CD8-positive, alpha-beta memory T cell (primary cell): Measurements from ENCODE around the gene ANAPC2. TPM values are rescaled to one million over a fixed set of nuclear protein-coding genes. Genes with fewer than 3 reads are reported as not detected.

Source experiments
- CTCF ChIA-PET: fragments of 350-600 bp; sonication (Branson Sonifier 250); formaldehyde crosslinking; loops from one replicate; lab custom pipeline; 2021; ENCODE audit warnings: antibody characterized with exemption; lab: Charles Lee
- POLR2A ChIA-PET: fragments of 350-600 bp; sonication (Branson Sonifier 250); formaldehyde crosslinking; loops from one replicate; lab custom pipeline; 2021; ENCODE audit warnings: antibody characterized with exemption; lab: Charles Lee
- DNase-seq, 5 donors: peaks; one replicate each; pipeline versions ENCODE4 v3.0.0 to v3.0.0-alpha.2; 2020 to 2022; ENCODE audit warnings: mixed read lengths in 1 of 5
- H3K27ac ChIP-seq: one replicate; pipeline ENCODE4 v1.7.0; 2013; ENCODE audit warnings: low read depth, mild to moderate bottlenecking, low read length, moderate library complexity
- H3K27me3 ChIP-seq: 2 replicates; pipeline ENCODE4 v1.7.0; 2013; ENCODE audit warnings: low read length, mild to moderate bottlenecking; ENCODE audit not compliant: insufficient read depth, poor library complexity, severe bottlenecking
- H3K36me3 ChIP-seq: 2 replicates; pipeline ENCODE4 v1.7.0; 2013; ENCODE audit warnings: mild to moderate bottlenecking, low read length, moderate library complexity; ENCODE audit not compliant: insufficient read depth
- H3K4me1 ChIP-seq: 2 replicates; pipeline ENCODE4 v1.7.0; 2013; ENCODE audit warnings: mild to moderate bottlenecking, low read length, moderate library complexity; ENCODE audit not compliant: insufficient read depth
- H3K4me3 ChIP-seq: 2 replicates; pipeline ENCODE4 v1.7.0; 2013; ENCODE audit warnings: mild to moderate bottlenecking, low read length
- H3K9me3 ChIP-seq: 2 replicates; pipeline ENCODE4 v1.7.0; 2013; ENCODE audit warnings: mild to moderate bottlenecking, low read length
- H3K27ac Mint-ChIP-seq, 8 donors: one replicate each; pipeline ENCODE4 v1.8.0; 2020 to 2021; ENCODE audit warnings: mixed read lengths in 8 of 8, mild to moderate bottlenecking in 6 of 8, inconsistent platforms in 3 of 8, moderate library complexity in 3 of 8
- H3K27me3 Mint-ChIP-seq, 2 donors: one replicate each; pipeline ENCODE4 v1.8.0; 2020 to 2021; ENCODE audit warnings: mixed read lengths in 2 of 2, mild to moderate bottlenecking in 1 of 2, moderate library complexity in 1 of 2
- H3K36me3 Mint-ChIP-seq, 3 donors: one replicate each; pipeline ENCODE4 v1.8.0; 2020 to 2021; ENCODE audit warnings: mixed read lengths in 3 of 3, inconsistent platforms in 1 of 3, mild to moderate bottlenecking in 1 of 3
- H3K4me1 Mint-ChIP-seq, 3 donors: one replicate each; pipeline ENCODE4 v1.8.0; 2020 to 2021; ENCODE audit warnings: mixed read lengths in 3 of 3, inconsistent platforms in 1 of 3, mild to moderate bottlenecking in 1 of 3
- H3K4me3 Mint-ChIP-seq, 7 donors: one replicate each; pipeline ENCODE4 v1.8.0; 2020 to 2021; ENCODE audit warnings: mixed read lengths in 7 of 7, mild to moderate bottlenecking in 6 of 7, moderate library complexity in 4 of 7, inconsistent platforms in 2 of 7
- H3K9me3 Mint-ChIP-seq, 5 donors: one replicate each; pipeline ENCODE4 v1.8.0; 2020 to 2022; ENCODE audit warnings: mixed read lengths in 5 of 5, mild to moderate bottlenecking in 3 of 5, moderate library complexity in 2 of 5, inconsistent platforms in 1 of 5
- polyA plus RNA-seq: library from polyadenylated mRNA; unstranded; fragments of 300-500 nt; fragmentation: Illumina TruSeq; gene quantifications from one replicate; pipeline ENCODE4 v1.2.3, GENCODE V29; 2021
- total RNA-seq, 2 experiments: library from RNA; stranded (reverse); gene quantifications; one replicate each; pipeline ENCODE4 v1.2.3, GENCODE V29; 2021

The ANAPC2 gene
- total and polyA plus RNA-seq, 3 experiments from 2014 or later = 5.4 to 57.0 (median 50.2) TPM

DNA sequence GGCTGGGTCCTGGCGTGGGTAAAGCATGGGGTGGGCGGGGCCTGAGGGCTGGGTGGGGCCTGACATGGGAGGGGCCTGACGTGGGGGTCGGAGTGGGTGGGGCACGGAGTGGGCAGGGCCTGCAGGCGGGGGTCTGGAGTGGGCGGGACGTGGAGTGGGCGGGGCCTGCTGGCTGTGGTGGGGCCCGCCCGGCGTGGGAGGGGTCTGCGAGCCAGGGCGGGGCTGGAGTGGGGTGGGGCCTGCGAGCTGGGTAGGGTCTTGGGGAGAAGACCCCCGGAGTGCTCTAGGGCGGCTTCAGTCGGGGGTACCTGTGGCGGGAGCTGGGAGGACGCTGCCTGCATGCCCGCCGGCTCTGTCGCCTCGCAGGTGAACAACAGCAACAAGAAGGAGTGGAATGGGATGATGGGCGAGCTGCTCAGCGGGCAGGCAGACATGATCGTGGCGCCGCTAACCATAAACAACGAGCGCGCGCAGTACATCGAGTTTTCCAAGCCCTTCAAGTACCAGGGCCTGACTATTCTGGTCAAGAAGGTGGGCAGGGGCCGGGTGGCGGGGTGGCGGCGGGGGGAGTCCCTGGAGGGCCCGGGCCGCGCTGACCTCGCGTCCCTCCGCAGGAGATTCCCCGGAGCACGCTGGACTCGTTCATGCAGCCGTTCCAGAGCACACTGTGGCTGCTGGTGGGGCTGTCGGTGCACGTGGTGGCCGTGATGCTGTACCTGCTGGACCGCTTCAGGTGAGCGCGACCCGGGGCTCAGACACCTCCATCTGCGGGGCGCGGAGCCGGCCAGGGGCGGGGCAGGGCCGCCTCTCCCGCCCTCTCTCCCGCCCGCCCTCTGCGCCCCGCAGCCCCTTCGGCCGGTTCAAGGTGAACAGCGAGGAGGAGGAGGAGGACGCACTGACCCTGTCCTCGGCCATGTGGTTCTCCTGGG is 26.5 kb downstream of the ANAPC2 start:
- Mint-ChIP-seq H3K27me3 (peaks cover 36 to 45% of the 10 kb centered on the region in 2 donors), H3K27ac (no peak overlapping the region), H3K4me3 (no peak overlapping the region), H3K4me1 (peaks cover 0 to 30% (median 14%) of the 10 kb centered on the region in 3 donors), H3K36me3 (no peaks in the 10 kb centered on the region), H3K9me3 (peaks cover 0 to 2% (median 0%) of the 10 kb centered on the region in 5 donors)
- H3K4me1 ChIP-seq = peaks cover 13% of the 10 kb centered on the region
- no peaks in the 10 kb centered on the region for H3K9me3 ChIP-seq
- DNase-seq = no peak
- H3K4me3 ChIP-seq = no peak overlapping the region
- POLR2A ChIA-PET = no interaction called here
- peaks cover 34% of the 10 kb centered on the region for H3K27me3 ChIP-seq
- H3K27ac ChIP-seq = no peak overlapping the region
- CTCF ChIA-PET = no interaction called here
- no peaks in the 10 kb centered on the region for H3K36me3 ChIP-seq

DNA sequence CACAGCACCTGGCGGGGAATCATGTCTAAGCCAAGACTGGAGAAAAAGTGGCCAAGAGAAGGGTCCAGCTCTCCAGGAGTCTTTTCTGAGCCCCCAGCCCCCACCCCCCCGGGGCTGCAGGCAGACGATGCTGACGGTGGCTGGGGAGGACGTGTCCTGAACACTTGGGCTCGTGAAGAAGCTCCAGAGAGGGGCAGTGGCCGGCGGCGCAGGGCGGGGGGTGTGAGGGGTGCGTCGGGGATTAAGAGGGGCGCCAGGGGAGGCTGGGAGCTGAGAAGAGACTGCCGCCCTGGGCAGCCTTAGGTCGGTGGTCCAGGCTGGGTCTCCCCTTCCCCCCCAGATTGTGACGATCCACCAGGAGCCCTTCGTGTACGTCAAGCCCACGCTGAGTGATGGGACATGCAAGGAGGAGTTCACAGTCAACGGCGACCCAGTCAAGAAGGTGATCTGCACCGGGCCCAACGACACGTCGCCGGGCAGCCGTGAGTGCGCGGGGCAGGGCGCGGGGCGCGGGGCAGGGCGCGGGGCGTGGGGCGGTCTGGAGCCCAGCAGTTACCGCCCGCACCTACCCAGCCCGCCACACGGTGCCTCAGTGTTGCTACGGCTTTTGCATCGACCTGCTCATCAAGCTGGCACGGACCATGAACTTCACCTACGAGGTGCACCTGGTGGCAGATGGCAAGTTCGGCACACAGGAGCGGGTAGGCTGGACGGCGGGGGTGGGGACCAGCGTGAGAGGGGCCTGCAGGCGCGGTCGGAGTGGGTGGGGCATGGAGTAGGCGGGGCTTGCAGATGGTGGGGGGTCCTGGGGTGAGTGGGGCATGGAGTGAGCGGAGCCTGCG is 27.4 kb downstream of the ANAPC2 start:
- no peaks in the 10 kb centered on the region for H3K36me3 ChIP-seq
- H3K4me3 ChIP-seq = no peak overlapping the region
- Mint-ChIP-seq H3K4me3 (no peak overlapping the region), H3K4me1 (peaks cover 0 to 31% (median 14%) of the 10 kb centered on the region in 3 donors), H3K9me3 (peaks cover 0 to 2% (median 0%) of the 10 kb centered on the region in 5 donors), H3K36me3 (no peaks in the 10 kb centered on the region), H3K27me3 (peaks cover 32 to 42% of the 10 kb centered on the region in 2 donors), H3K27ac (no peak overlapping the region)
- peaks cover 25% of the 10 kb centered on the region for H3K27me3 ChIP-seq
- H3K27ac ChIP-seq = no peak overlapping the region
- peaks cover 13% of the 10 kb centered on the region for H3K4me1 ChIP-seq
- CTCF ChIA-PET = no interaction called here
- DNase-seq = no peak
- POLR2A ChIA-PET = no interaction called here
- H3K9me3 ChIP-seq = no peaks in the 10 kb centered on the region

DNA sequence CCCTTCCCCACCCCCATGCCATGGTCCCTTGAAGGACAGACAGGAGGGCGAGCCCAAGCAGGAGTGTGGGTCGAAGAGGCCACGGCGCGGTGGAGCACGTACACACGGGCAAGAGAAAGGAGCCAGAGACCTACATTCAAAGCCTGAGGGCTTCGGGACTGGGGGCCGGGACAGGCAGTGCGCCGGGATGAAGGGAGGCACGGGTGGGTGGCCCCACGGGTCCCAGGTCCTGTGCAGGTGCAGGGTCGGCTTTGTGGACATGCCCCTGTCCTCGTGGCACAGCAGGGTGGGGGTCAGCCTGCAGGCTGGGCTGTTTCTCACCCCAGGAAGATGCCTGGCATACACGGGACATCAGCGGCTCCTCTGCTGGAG is 28.3 kb downstream of the ANAPC2 start:
- ChIA-PET POLR2A (no interaction called here), CTCF (no interaction called here)
- Histone ChIP-seq H3K9me3 (no peaks in the 10 kb centered on the region), H3K27ac (no peak overlapping the region), H3K36me3 (no peaks in the 10 kb centered on the region), H3K4me1 (peaks cover 13% of the 10 kb centered on the region), H3K27me3 (peaks cover 24% of the 10 kb centered on the region), H3K4me3 (no peak overlapping the region)
- H3K4me3 Mint-ChIP-seq = no peak overlapping the region
- DNase-seq = no peak
- H3K4me1 Mint-ChIP-seq = peaks cover 0 to 31% (median 14%) of the 10 kb centered on the region in 3 donors
- no peaks in the 10 kb centered on the region for H3K36me3 Mint-ChIP-seq
- no peak overlapping the region for H3K27ac Mint-ChIP-seq
- peaks cover 0 to 2% (median 0%) of the 10 kb centered on the region in 5 donors for H3K9me3 Mint-ChIP-seq
- peaks cover 31 to 39% of the 10 kb centered on the region in 2 donors for H3K27me3 Mint-ChIP-seq

DNA sequence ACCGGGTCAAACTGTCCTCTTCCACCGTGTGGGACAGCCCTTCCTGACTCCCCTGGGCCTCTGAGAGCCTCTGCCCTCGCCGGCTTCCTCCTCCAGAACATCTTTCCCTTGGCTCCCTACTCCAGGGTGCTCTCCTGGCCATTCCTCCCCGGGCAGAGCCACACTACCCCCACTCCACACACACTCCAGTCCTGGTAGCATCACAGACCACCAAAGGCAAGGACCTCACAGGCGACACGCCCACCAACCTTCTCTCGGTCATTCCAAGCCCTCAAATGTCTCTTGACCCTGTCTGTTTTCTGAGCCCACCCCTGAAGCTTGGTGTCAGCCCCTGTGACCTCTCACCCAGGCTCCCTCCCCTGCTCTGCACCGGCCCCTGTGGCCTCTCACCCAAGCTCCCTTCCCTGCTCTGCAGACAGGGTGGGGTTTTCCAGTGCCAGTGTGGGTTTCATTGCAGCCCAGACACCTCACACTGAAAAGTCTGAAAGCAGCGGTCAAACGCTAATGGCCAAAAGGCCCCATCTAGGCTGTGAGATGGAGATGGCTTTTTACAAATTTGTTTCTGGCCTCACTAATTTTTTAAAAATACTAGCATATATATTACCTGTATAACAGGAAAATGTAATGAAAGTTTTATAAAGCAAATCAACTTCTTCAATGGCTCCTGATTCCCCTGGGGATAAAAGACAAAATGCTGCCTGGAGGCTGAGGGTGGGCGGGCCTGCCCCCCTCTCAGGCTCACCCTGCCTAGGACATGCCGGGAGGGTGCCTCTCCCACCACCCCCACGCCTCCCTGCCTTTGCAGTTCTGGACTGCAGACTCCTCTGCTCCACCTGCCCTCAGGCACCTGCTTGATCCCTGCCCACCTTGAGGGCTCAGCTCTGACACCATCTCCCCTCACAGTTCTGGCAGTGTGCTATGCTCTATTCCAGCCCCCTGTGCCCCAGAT is 29.0 kb downstream of the ANAPC2 start:
- H3K27me3 Mint-ChIP-seq = peaks cover 32 to 43% of the 10 kb centered on the region in 2 donors
- ChIA-PET POLR2A (no interaction called here), CTCF (no interaction called here)
- no peak overlapping the region for H3K4me3 ChIP-seq
- H3K27ac ChIP-seq = no peak overlapping the region
- peaks cover 0 to 2% (median 0%) of the 10 kb centered on the region in 5 donors for H3K9me3 Mint-ChIP-seq
- H3K4me1 ChIP-seq = peaks cover 13% of the 10 kb centered on the region
- H3K36me3 Mint-ChIP-seq = no peaks in the 10 kb centered on the region
- peaks cover 0 to 31% (median 15%) of the 10 kb centered on the region in 3 donors for H3K4me1 Mint-ChIP-seq
- peak overlapping the region in 2 of 8 donors; percentile 18 to 58 for H3K27ac Mint-ChIP-seq
- DNase-seq = no peak
- peaks cover 20% of the 10 kb centered on the region for H3K27me3 ChIP-seq
- no peaks in the 10 kb centered on the region for H3K9me3 ChIP-seq
- H3K36me3 ChIP-seq = no peaks in the 10 kb centered on the region
- H3K4me3 Mint-ChIP-seq = peak overlapping the region in 4 of 7 donors; percentile 11 to 82 (median 18)

DNA sequence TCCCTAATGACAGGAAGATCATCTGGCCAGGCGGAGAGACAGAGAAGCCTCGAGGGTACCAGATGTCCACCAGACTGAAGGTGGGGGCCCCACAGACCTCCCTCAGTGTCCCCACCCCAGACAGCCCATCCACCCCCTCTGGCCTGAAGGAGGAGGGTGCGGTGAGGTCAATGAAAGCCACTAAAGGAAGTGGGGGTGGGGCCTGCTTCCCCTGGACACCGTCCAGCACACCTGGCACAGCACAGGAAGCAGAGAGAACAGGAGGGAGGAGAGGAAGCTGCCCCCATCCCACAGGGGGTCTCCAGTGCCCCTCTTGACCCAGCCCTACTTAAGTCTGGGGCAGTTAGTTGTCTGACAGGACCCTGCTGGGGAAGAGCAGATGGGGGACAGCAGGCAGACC is 29.7 kb downstream of the ANAPC2 start:
- no peak overlapping the region for H3K4me3 Mint-ChIP-seq
- H3K9me3 Mint-ChIP-seq = peaks cover 0 to 2% (median 0%) of the 10 kb centered on the region in 5 donors
- H3K36me3 Mint-ChIP-seq = no peaks in the 10 kb centered on the region
- H3K27ac Mint-ChIP-seq = no peak overlapping the region
- ChIA-PET CTCF (no interaction called here), POLR2A (no interaction called here)
- Histone ChIP-seq H3K27me3 (peaks cover 19% of the 10 kb centered on the region), H3K36me3 (no peaks in the 10 kb centered on the region), H3K4me3 (no peak overlapping the region), H3K27ac (no peak overlapping the region), H3K9me3 (no peaks in the 10 kb centered on the region), H3K4me1 (peaks cover 13% of the 10 kb centered on the region)
- peaks cover 29 to 42% of the 10 kb centered on the region in 2 donors for H3K27me3 Mint-ChIP-seq
- no peak for DNase-seq
- H3K4me1 Mint-ChIP-seq = peaks cover 0 to 31% (median 15%) of the 10 kb centered on the region in 3 donors

DNA sequence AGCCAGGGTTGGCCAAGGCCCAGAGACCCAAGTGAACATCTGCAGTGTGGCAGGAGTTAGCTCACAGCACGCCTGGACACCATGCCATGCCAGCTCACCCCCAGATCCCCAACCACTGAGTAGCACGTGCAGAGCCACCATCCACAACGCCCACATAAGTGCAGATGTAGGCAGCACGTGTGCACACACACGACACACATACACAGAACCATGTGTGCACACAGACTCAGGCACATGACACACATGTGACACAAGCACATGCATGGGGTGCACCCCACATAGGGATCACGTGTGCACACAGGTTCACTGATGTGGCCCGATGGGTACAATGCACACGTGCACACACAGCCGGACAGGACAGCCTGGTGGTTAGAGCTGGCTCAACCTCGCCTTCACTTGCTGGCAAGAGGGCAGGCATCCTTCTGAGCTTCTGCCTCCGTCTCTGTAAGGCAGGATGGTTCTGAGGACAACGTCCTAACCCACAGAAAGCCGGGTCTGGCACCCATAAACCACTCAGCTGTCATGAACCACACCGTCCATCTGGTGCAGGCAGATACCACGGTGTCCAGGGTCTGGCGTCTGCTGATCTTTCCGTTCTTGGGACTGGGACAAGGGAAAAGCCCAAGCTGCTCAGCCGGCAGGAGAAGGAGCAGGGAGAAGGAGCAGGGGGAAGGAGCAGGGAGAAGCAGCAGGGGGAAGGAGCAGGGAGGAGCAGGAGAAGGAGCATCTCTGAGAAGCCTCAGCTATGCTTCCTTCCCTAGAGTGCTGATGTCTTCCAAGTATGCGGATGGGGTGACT is 30.5 kb downstream of the ANAPC2 start:
- ChIA-PET POLR2A (interaction anchor here (1.2 kb wide), 1 partner anchor 28 kb away, joined by 4 read pairs; no protein-coding TSS in a partner anchor), CTCF (no interaction called here)
- Mint-ChIP-seq H3K27me3 (peaks cover 29 to 38% of the 10 kb centered on the region in 2 donors), H3K27ac (no peak overlapping the region), H3K36me3 (no peaks in the 10 kb centered on the region), H3K4me1 (peaks cover 0 to 28% (median 15%) of the 10 kb centered on the region in 3 donors), H3K4me3 (peak overlapping the region in 4 of 7 donors; percentile 26 to 49 (median 36)), H3K9me3 (peaks cover 0 to 2% (median 0%) of the 10 kb centered on the region in 5 donors)
- H3K27ac ChIP-seq = no peak overlapping the region
- no peaks in the 10 kb centered on the region for H3K9me3 ChIP-seq
- DNase-seq = no peak
- H3K4me3 ChIP-seq = no peak overlapping the region
- peaks cover 19% of the 10 kb centered on the region for H3K27me3 ChIP-seq
- no peaks in the 10 kb centered on the region for H3K36me3 ChIP-seq
- H3K4me1 ChIP-seq = peaks cover 13% of the 10 kb centered on the region
